Stimulated activated CD8-positive, alpha-beta memory T cell treated with anti-CD3 and anti-CD28 coated beads, Interleukin-7, amount 100 ng/mL, for 1 hour (primary cell): ENCODE measurements around the gene ATF6.
"Not testable (repeated sequence)": the region's sequence is repeated elsewhere in the genome, so short reads cannot be mapped to it uniquely, and the experiment has no call there.

Experiments
- DNase-seq, 2 donors: peaks; one replicate each; pipeline ENCODE4 v3.0.0-alpha.2; 2020; ENCODE audit warnings: low read depth in 2 of 2

ATF6 gene

DNA sequence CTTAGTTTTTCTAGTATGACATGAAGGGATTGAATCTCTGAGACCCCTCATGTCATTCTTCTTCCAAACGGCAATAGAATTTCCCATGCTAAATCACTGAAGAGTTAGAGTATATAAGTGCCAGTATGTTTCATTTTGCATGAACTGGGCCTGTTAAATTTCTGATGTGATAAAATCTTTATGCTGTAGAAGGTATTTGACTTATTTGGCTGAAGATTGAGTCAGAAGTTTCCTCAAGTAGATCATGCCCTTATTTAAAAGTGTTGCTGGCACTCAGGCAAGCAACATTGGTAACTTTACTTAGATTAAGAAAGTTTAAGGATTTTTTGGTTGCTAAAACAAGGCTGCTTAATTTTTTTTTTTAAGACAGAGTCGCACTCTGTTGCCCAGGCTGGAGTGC is 13.3 kb downstream of the ATF6 start:
- DNase-seq: no peak

DNA sequence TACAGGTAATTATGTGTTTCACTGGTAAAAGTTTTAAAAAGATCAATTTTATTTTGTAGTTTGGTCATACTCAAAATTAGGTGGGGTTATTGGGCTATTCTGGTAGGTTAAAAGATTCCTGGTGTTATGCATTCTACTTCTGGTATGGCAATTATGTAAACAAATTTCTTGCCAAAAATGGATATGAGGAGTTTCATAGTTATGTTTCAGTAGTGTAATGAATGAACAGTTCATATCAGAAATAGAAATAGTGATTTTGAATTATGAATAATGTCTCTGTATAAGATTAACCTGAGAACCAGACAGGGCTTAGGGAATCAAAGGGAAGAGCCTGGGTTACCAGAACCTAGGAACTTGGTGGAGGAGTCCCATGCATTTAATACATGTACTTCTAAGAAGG is 15.9 kb downstream of the ATF6 start:
- DNase-seq: no peak

DNA sequence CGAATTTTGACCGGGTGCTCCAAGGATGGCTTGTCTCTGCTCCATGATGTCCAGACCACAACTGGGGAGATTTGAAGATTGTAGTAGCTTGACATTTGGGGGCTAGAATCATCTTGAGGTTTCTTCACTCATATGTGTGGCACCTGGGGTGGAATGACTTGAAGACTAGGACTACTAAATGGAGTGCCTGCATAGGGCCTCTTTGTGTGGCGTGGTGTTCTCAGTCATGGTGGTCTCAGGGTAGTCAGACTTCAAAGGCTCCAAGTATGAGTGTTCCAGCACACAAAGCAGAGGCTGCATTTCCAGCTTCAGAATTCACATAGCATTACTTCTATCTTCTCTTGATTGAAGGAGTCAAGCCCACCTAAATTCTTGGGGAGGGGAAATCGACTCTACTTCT is 16.8 kb downstream of the ATF6 start:
- no peak for DNase-seq

DNA sequence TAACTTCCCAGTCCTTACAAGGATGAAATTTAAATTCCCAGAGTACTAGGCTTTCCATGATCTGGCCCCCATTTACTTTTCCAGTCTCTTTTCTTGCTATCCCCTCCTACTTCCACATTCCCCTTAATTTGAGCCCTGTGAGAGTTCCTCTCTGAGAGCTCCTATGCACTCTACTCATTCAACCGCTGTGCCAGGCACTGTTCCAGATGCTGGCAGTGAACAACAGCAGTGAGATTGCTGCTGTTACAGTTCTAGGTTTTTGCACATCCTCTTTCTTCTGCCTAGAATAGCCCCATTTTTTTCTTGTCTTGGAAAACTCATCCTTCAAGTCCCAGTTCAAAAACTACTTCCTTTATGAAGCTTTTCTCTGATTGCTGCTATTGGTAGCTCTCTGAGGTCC is 18.8 kb downstream of the ATF6 start:
- no peak for DNase-seq

DNA sequence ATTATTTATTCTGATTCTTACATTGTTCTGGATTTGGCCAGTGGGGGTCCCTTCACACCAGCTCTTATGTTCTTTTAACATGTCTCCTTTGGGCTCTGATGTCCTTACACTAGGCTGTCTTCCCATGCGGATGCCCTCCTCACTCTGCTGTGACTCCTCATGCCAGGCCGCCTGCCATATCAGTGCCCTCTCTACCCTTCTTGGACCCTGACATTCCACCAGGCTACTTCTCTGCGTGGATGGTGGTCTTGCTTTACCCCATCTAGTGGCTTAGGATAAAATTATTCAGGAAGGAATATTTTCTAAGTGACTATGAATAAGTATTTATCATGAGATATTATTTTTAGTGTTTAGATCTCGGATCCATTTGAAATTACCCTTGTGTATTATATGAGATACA is 21.2 kb downstream of the ATF6 start:
- no peak for DNase-seq

DNA sequence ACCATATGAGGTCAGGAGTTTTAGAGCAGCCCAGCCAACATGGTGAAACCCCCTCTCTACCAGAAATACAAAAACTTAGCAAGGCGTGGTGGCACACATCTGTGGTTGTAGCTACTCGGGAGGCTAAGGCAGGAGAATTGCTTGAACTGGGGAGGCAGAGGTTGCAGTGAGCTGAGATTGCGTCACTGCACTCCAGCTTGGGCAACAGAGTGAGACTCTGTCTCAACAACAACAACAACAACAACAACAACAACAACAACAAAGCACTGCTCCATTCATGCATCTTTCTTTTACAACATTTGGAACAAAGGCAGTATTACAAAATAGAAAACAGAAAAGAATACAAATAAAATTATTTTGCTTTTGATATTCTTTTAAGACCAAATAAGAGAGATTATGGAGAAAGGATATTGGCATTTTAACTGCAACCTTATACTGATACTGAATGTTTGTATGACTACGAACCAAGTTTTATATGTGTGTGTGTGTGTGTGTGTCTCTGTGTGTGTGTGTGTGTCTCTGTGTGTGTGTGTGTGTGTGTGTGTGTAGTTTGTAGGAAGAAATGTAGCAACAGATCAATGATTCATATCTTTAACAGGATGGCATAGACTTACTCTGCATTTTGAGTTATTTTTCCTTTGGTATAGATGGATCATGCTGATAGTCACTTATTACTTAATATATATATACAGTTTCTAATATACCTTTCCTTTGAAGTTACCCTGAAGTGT is 24.6 kb downstream of the ATF6 start:
- DNase-seq: no peak

DNA sequence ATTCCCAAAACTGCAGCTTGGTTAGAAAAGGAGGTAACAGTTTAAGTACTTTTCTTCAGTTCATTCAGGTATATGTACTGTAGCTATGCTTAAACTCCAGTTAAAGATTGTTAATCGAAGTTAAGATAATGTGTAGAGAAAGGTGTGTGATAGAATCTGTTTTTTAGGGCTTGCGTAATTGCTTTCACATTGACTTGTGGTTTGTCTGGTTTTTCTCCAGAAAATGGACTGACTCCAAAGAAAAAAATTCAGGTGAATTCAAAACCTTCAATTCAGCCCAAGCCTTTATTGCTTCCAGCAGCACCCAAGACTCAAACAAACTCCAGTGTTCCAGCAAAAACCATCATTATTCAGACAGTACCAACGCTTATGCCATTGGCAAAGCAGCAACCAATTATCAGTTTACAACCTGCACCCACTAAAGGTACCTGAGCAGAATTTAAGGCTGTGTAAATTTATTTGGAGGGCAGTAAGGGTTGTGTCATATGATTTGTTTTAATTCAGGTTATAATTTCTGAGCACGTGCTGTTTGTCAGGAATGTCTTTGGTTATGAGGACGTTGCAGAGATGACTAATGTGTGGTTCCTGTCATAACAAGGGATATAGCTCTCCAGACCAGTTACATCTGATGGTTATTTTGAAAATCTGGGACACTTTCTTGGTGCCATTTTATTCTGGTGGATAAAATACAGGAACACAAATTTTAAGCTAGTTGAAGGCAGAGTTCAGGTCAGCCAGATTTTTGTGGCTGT is 26.0 kb downstream of the ATF6 start:
- DNase-seq: no peak

DNA sequence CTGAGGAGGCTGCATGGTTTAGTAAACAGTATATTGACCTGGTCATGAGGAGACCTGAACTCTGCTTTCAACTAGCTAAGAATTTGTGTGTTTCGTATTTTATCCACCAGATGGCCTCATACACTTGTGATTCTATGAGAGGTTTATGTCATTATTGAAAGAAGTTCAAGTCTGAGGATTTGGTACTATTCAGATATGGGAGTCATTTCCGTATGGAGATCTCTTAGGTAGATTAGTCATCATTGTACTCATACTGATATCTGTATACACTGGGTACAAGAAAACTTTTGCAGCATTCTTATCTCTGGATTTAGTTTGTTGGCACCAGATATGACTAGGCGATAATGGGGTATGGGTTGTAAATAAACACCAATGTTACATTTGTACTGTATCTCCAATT is 26.6 kb downstream of the ATF6 start:
- no peak for DNase-seq

DNA sequence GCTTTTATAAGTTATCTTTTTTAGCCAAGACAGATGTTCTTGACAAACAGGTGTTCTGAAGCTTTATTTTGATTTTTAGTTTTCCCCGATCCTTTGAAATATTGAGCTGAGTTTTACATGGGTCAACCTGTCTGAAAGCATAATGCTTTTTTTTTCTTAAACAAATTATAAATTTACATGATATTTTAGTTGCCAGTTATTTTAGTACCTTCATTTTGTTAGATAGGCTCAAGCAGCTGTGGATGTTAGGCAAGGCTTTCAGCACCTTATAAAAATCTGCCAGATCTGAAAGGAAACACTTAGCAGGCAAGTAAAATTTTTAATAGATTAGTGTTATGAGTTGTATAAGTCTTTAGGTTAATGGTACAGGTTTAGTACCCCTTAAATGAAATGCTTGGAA is 33.7 kb downstream of the ATF6 start:
- DNase-seq: no peak

DNA sequence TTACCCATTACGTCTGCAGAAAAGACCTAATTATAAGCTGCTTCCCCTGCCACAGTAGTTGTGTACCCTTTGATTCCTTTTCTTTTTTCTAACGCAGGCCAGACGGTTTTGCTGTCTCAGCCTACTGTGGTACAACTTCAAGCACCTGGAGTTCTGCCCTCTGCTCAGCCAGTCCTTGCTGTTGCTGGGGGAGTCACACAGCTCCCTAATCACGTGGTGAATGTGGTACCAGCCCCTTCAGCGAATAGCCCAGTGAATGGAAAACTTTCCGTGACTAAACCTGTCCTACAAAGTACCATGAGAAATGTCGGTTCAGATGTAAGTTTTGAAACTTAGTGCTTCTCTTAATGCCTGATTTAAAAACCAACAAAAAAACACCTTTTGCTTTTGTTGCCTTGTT is 35.8 kb downstream of the ATF6 start:
- DNase-seq: no peak

DNA sequence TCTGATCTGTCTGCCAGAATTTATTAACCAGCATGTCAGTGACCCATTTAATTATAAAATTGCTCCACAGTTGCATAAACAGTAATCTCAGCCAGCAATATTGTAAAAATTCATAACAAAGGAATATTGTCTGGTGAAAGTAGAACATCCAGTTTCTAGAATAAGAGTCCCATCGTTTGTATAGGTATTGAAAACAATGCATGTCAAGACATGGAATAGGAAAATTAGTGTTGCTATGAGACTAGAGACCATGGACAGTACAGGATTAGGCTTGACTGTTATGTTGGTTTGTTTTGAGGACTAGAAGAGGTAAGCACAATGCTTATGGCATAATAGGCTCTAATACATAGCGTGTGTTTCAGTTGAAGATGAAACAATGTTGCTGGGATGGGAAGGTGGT is 37.1 kb downstream of the ATF6 start:
- no peak for DNase-seq

DNA sequence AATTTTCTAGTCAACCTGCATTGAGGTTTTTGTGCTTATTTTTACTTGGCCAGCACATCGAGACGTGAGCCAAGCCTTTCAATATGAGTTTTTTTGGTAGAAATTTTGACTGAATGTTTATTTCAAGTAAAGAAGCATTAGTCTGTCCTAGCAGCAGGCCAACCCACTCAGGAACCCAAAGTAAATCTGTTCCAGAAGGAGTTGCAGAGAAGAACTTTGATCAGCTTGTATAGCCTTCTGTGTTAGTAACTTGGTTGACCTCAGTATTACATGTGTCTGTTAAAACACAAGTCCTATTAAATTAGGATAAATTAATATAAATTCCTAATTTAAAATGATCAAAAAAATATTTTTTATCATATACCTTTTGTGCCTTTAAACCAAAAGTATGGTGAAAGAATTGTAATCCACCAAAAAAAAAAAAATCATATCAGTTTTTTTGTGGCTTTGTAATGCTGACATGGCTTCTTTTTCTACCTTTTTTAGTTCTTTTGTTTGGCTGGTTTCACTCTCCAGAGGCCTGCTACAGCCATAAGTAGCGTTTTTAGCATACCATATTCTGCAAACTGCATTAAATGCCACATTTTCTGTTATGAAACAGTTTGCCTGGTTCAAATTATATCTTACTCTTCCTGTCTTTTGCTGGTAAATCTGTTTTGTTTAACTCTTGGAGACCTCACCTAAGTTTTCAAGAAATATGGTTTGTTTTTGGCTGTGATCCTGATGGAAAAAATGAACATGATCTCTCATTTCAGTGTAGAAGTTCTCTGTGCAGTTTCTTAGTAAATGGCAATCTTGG is 39.5 kb downstream of the ATF6 start:
- DNase-seq: no peak

DNA sequence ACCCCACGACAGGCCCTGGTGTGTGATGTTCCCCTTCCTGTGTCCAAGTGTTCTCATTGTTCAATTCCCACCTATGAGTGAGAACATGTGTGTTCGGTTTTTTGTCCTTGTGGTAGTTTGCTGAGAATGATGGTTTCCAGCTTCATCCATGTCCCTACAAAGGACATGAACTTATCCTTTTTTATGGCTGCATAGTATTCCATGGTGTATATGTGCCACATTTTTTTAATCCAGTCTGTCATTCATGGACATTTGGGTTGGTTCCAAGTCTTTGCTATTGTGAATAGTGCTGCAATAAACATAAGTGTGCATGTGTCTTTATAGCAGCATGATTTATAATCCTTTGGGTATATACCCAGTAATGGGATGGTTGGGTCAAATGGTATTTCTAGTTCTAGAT is 43.1 kb downstream of the ATF6 start:
- not testable (repeated sequence) for DNase-seq

DNA sequence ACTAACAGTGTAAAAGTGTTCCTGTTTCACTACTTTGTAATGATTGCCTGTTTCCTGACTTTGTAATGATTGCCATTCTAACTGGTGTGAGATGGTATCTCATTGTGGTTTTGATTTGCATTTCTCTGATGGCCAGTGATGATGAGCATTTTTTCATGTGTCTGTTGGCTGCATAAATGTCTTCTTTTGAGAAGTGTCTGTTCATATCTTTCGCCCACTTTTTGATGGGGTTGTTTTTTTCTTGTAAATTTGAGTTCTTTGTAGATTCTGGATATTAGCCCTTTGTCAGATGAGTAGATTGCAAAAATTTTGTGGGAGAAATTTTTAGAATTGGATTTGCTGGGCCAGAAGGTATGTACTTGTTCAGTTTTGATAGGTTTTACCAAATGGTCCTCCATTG is 43.5 kb downstream of the ATF6 start:
- DNase-seq: not testable (repeated sequence)

DNA sequence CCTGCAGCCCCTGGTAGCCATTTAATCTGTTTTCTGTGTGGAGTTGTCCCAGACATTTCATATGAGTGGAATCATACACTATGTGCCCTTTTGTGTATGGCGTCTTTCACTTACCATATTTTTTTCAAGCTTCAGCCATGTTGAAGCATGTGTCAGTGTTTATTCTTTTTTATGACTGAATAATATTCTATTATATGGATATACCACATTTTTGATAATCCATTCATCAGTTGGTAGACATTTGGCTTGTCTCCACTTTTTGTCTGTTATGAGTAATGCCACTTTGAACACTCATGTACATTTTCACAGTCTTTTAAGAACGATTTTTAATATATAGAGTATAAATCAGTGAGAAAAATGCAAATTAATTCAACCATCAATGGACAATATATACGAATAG is 44.7 kb downstream of the ATF6 start:
- DNase-seq: no peak

DNA sequence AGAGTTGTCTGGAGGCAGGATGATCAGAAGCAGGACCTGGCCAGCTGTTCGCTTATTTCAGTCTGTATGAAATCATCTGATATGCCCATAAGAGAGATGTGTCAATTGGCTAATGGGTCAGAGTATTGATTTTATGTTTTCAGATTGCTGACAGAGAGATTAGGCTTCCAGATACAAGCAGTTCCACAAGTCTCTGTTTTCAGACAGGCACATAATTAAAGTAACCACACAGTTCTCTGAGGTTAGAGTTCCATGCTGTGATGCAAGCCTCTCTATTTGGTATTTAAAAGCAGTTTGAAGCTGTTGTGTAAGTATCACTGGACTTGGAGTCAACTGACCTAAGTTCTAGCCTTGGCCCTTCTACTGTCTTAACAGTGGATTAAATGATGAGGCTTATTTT is 50.1 kb downstream of the ATF6 start:
- DNase-seq: no peak

DNA sequence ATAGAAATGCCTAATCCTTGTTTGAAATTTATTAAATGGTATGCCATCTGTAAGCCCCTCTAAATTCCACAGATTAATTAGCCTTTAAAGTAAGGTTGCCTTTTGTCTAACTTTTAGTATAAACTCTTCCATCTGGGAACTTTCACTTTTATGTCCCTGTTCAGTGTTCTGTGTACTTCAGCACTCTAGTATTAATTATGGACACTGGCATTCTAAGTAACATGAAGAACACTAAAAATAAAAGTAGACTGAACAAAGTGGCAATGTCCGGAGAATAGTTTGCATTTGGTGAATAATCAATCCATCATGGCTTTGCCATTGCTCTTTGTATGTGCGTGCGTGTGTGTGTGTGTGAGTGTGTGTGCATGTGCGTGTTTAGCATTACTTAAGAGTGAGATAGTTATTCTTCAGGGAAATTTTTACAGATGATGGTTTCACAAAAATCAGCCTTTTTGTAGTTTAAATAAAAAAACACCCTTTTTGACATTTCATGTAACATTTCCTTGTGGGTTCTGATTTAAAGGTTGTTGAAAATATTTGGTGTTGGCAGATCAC is 51.1 kb downstream of the ATF6 start:
- DNase-seq: no peak

DNA sequence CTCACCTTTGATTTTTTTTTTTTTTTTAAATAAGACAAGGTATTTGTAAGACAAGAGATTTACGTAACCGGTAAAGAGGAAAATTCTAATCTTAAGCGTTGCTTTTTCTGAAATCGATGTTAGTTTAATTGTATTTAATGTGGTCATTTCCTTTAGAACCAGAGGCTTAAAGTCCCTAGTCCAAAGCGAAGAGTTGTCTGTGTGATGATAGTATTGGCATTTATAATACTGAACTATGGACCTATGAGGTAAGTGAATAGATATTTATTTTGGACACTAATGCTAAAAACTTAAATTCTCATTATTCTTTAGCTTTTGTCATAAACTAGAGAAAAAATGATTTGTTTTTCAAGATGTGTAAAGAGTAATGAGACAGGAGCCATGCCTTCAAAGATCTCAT is 54.8 kb downstream of the ATF6 start:
- DNase-seq: no peak

DNA sequence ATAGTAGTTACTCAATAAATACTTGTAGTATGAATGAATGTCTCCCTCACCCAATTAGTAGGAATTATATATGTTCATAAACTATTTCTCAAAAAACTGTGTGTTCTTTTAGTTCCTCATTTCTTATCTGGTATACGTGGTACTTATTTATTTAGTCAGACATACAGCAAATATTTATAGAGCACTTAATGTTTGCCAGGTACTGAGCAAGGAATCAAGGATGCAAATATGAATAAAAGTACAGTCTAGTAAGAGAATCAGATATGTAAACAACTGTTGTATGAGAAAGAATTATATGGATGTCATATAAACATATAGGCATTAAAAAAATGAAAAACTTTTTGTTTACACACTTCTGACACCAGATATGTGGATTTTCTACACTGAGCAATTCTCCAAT is 58.5 kb downstream of the ATF6 start:
- no peak for DNase-seq

DNA sequence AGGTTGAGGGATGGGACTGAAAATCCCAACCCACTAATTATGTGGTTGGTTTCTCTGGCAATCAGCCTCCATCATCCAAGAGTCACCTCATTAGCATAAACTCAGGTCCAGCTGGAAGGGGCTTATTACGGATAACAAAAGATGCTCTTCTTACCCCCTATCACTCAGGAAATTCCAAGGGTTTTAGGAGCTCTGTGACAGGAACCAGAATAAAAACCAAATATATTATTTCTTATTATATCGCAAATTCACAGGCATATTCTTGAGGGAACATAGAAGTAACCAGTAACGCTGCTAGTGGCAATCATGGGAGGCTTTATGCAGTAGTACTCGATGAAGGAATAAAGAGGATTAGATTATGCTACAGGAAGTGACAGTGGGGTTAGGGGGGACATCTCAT is 59.7 kb downstream of the ATF6 start:
- no peak for DNase-seq

DNA sequence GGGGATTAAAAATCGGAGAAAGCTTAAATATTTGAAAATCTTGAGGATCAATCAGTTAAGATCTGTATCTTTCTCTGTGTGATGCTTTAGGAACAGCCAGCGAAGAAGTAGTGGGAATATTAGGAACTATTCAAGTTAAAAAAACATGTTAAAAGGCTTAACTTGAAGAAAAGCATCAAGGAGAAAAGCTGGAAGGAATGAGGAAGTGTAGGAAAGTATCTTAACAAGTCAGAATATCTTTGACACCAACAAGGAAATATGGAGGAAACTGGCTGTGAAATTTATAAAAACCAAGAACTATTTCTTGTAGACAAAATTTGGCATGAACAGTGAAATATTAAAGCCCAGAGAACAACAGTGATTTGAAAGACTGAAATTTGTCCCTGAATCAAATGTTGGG is 60.4 kb downstream of the ATF6 start:
- DNase-seq: no peak

DNA sequence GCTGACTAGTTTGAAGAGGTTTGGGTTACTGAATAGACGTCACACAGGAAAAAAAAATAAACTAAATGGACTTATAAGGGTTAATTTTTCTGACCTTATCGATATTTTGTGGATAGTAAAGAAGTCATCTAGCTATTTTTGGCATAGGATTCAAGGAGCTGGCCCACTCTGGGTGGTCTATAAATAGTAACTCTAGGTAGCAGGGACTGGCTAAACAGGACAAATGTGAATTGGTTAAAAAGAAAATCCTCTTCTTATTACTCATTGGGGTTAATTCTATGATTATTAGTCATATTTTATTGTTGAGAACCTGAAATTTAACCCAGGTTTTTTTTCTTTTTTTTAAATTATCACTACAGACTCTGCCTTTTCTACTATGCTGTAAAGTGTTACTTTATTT is 61.7 kb downstream of the ATF6 start:
- DNase-seq: no peak
